HG03565 (cell line): Measurements from ENCODE around the gene WWOX.

Source experiments
- ATAC-seq: cut with Tn5 transposase; IDR thresholded peaks from one replicate; pipeline ENCODE4 v1.9.1; 2021; ENCODE audit warnings: mild to moderate bottlenecking, moderate library complexity; ENCODE audit not compliant: unreplicated experiment

The WWOX gene

GRCh38 chr16:78291604-78292003, 192.2 kb downstream of the WWOX start:
- ATAC-seq = no peak

GRCh38 chr16:78292086-78292843, 192.8 kb downstream of the WWOX start:
- ATAC-seq = no peak

GRCh38 chr16:78292844-78293380, 193.5 kb downstream of the WWOX start:
- ATAC-seq = no peak

- no peak for ATAC-seq
Observed at GRCh38 chr16:78294538-78295225, 195.2 kb downstream of the WWOX start.

GRCh38 chr16:78297066-78297666, 197.7 kb downstream of the WWOX start:
- no peak for ATAC-seq

GRCh38 chr16:78298986-78299385, 199.5 kb downstream of the WWOX start:
- ATAC-seq = no peak

- no peak for ATAC-seq
Observed at GRCh38 chr16:78300469-78300868, 201.0 kb downstream of the WWOX start.

DNA sequence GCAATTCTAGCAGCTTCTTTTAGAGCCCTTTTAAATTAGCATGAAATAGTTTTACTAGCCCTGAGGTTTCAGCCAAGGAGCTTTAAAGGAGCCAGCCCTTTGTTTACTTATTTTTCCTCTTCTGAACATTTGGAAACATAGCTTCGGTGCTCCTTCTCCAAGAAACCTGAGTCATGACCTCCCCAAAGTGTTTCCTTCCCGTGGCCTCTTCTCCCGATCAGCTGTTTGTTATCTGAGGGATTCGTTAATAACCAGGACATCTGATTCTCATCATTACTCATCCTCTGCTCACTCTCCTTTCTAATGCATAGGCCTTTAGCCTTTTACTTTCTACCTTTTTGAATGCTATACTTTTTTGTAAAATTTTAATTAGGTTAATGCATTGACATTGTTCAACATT, 204.5 kb downstream of the WWOX start:
- ATAC-seq = no peak

GRCh38 chr16:78306361-78306760, 206.9 kb downstream of the WWOX start:
- ATAC-seq = no peak

DNA sequence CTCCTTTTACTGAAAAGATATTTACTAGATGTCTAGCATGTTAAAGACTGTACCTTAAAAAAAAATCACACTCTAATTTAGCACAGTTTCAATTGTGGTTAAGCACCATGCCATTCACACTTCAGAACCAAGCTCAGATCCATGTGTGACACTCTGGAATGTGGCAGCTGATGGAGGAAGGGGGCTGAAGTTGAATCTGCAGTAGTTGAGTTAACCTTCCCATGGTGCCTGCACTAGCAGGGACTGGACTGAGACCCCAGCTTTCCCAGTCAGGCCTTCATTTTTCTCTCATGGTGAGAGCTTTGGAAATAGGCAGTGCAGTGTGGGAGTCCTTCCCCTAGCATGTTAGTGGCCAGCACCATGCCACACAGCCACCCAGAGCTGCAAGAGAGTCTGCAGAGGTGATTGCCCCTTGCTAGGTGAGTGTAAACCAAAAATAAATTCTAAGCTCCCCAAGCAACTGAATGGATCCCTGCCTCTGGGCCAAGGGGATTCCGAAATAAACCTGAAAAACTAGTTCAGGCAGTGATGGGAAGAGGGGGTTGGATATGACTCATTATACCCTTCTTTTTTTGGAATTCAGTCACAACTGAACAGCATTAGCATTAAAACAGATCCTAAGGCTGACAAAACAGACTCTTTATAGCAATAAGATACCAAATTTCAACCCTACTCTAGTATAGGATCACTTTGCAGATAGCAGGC, 208.5 kb downstream of the WWOX start:
- no peak for ATAC-seq

DNA sequence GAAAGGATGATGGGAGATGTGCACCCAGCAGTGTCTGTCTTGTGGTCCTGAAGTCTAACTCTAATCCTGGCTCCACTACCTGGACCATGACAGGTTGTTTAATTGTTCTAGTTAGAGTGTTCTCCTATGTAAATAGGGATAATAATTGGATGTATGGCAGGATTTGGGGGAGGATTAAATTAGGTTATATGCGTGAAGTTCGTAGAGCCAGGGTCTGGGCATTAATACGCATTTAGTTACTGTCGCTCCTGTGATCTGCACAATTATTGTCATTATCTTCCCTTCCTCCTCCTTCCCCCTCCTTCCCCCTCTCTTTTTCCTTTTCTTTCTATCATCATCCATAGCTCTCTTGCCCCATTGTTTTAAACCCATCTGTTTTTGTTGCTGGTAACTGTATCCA, 210.3 kb downstream of the WWOX start:
- no peak for ATAC-seq

GRCh38 chr16:78310196-78310595, 210.7 kb downstream of the WWOX start:
- ATAC-seq = no peak

DNA sequence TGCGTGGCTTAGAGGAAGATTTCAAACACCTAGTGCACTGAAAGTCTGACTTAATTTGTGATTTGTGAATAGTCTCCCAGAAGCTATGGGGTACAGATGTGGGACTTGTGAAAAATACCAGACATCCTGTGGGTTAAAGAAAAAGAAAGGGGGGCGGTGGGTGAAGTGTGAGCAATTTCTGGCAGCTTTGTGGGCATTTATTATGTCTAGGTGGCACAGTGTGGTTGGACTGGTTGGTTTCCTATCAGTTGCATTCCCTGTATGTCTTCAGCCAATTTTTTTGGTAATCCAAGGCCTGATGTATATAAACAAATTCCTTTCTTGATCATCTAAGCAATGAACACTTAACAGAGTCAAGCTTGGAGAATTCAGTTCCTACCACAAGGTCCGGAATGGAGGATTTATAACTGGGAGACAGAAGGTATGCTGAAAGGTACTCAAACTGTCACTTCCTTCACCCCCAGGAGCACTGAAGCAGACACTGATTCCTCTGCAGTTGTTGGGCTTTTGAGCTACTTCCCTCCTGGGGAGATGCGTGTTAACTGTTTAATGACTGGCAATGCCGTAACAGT, 211.6 kb downstream of the WWOX start:
- no peak for ATAC-seq

GRCh38 chr16:78311831-78312230, 212.4 kb downstream of the WWOX start:
- no peak for ATAC-seq

DNA sequence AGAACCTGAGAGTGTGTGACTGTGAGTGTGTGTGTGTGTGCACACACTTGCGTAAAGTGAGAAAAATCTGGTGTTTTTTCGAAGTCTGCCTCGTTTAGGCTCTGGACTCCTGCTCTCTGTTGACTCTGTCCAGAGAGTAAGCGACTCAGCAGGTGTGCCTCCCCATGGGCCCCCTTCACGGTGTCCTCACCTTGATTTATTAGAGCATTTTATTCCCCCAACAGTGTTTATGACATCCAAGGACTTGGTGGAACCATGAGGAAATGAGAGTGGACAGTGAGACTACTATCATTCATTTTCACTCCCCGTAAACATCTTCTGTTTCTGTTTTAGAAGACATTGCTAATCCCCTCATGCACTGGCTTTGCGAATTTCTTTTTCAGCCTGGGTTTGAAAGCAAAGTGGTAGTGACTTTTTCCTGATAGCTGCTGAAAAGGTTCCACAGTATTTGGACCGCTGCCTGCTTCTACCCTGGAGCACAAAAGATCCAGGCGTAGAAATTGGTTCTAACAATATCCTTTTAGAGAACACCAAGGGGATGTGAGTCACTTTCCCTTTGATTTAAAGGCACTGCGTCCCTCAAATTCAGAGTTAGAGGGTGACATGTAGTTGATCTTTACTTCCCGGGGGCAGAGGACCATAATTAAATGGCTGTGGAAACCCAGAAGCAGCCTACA, 218.2 kb downstream of the WWOX start:
- ATAC-seq = no peak

DNA sequence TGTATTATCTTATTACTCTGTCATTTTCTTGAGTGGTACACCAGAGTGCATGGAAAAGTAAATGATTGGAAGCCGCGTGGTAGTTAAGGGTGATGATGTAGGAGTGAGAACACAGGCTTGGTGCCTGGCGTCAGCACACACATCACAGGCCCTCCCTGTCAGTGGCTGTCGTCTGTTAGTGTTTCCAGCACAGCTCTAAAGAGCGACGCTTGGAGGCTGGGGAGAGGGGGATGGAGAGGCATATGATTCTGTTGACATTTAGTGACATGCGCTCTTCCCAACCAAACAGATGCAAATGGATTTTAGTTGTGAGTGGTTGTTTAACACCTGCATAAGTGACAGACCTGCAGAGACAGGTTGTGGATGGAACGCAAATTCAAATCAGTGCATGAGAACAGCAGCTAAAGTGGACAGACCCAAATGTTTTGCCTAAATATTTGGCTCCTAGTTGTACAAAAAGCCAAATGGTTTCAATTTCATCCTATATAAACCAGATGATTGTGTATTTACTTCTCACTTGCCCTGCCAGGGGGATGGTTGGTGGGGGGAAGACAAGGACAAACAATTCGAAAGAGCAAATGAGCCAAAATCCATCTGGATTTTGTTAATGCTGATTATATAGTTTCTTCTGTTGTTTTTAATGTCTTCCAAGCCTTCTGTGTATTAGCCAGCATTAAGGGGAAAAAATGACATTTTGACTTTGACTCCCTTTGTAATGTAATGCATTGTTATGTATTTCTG, 222.3 kb downstream of the WWOX start:
- ATAC-seq = no peak

DNA sequence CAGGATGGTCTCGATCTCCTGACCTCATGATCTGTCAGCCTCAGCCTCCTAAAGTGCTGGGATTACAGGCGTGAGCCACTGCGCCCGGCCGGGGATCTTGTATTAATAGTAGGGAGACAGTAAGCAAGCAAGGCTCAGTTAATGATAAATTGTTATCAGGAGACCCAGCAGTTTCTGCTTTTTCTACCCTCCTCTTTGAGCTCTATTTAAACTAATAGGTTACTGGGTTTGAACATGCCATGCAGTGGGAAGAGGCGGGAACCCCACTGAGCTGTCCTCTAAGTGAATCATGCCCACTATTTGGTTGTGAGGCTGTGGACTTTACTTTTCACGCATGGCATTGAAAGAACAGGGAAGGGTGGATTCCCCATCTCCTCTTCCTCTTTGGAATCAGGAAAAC, 223.9 kb downstream of the WWOX start:
- ATAC-seq = no peak

DNA sequence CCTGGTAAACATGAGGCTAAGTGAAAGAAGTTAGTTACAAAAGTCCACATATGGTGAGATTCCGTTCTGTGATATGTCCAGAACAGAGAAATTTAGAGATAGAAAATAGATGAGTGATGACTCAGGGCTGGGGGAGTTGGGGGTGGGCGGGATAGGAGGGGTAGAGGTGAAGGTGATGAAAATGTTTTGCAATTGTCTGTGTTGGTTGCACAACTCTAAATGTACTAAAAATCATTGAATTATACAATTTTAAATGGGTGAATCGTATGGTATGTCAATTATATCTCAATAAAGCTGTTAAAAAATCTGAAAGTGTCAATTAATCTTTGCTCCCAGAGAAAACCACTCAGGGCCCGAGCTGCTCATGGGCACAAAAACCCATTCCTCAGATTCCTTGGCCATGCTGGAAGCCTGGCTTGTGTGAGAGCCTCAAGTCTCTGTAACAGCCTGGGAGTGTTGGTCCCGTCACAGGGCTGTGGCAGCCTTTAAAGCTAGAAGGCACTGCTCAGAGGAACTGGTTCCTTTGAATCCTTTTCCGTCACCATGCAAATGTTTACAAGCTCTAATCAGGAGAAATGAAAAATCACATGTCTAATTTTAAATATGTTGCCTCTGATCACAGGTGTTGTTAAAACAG, 225.3 kb downstream of the WWOX start:
- no peak for ATAC-seq
